Kidney tubule cell (primary cell): ENCODE results near the gene COX11.

ENCODE experiments used
- DNase-seq: peaks from one replicate; pipeline ENCODE4 v3.0.0-alpha.2; 2018; ENCODE audit warnings: low spot score

Gene COX11

GRCh38 chr17:54968262-54968987, at the start of gene COX11, which contains the start of gene STXBP4:
Gene COX11, minus strand, starts transcription at chr17:54968654. Its CDS starts 8 bp downstream, at chr17:54968646.
Gene STXBP4, plus strand, starts transcription at chr17:54968765. Its CDS starts 17,455 bp downstream, at chr17:54986220.
- peak; percentile 97 for DNase-seq

GRCh38 chr17:55005520-55005919, 37.1 kb upstream of the COX11 start:
- peak; percentile 26 for DNase-seq

- DNase-seq, result no peak
Measured at GRCh38 chr17:55004484-55004883, 36.0 kb upstream of the COX11 start.

GRCh38 chr17:55002458-55002857, 34.0 kb upstream of the COX11 start:
- no peak for DNase-seq

- DNase-seq, result no peak
Measured at GRCh38 chr17:54996441-54996840, 28.0 kb upstream of the COX11 start.

- peak; percentile 72 for DNase-seq
Measured at GRCh38 chr17:54992797-54993639, 24.6 kb upstream of the COX11 start.

- DNase-seq, result no peak
Measured at GRCh38 chr17:54991567-54991966, 23.1 kb upstream of the COX11 start.

- DNase-seq, result no peak
Measured at GRCh38 chr17:54990118-54990517, 21.7 kb upstream of the COX11 start.

- no peak for DNase-seq
Measured at GRCh38 chr17:54985476-54985875, 17.0 kb upstream of the COX11 start.

- no peak for DNase-seq
Measured at GRCh38 chr17:54983260-54983659, 14.8 kb upstream of the COX11 start.

GRCh38 chr17:54982399-54982798, 13.9 kb upstream of the COX11 start:
- peak; percentile 13 for DNase-seq

- no peak for DNase-seq
Measured at GRCh38 chr17:54980375-54980774, 11.9 kb upstream of the COX11 start.

GRCh38 chr17:54979657-54980056, 11.2 kb upstream of the COX11 start:
- DNase-seq, result no peak

GRCh38 chr17:54977744-54978143, 9.3 kb upstream of the COX11 start:
- no peak for DNase-seq

- no peak for DNase-seq
Measured at GRCh38 chr17:54976316-54976715, 7.9 kb upstream of the COX11 start.

- no peak for DNase-seq
Measured at GRCh38 chr17:54974759-54975158, 6.3 kb upstream of the COX11 start.

GRCh38 chr17:54972406-54973138, 4.1 kb upstream of the COX11 start:
- DNase-seq, result no peak

GRCh38 chr17:54971901-54972300, 3.4 kb upstream of the COX11 start:
- no peak for DNase-seq

- DNase-seq, result peak; percentile 60
Measured at GRCh38 chr17:54971147-54971546, 2.7 kb upstream of the COX11 start.

- peak; percentile 33 for DNase-seq
Measured at GRCh38 chr17:54969658-54970572, 1.5 kb upstream of the COX11 start.

- no peak for DNase-seq
Measured at GRCh38 chr17:54968988-54969332, 506 bp upstream of the COX11 start.
